GM23248 (cell line): Measurements from ENCODE around the gene KCND3. TPM values are rescaled to one million over a fixed set of nuclear protein-coding genes. Genes with fewer than 3 reads are reported as not detected.

Source experiments
- DNase-seq: peaks from one replicate; pipeline ENCODE4 v3.0.0-alpha.2; 2015
- H2AFZ ChIP-seq: fragments of 200-600 bp; sonication (generic); 2 replicates; pipeline ENCODE4 v1.6.1; 2016; ENCODE audit warnings: antibody characterized with exemption
- H3F3A ChIP-seq: fragments of 200-600 bp; sonication (generic); 2 replicates; pipeline ENCODE4 v1.6.1; 2016; ENCODE audit warnings: mild to moderate bottlenecking, antibody characterized with exemption, mixed run types; ENCODE audit not compliant: insufficient read depth
- H3K27ac ChIP-seq: fragments of 200-600 bp; sonication (generic); 2 replicates; pipeline ENCODE4 v1.5.1; 2016; ENCODE audit warnings: mild to moderate bottlenecking
- H3K27me3 ChIP-seq: fragments of 200-600 bp; sonication (generic); replicated peaks from 2 replicates; pipeline ENCODE4 v1.6.1; 2016; ENCODE audit warnings: mild to moderate bottlenecking; ENCODE audit not compliant: insufficient read depth
- H3K36me3 ChIP-seq: fragments of 200-600 bp; sonication (generic); 2 replicates; pipeline ENCODE4 v1.6.1; 2016; ENCODE audit warnings: low read depth, mild to moderate bottlenecking
- H3K4me1 ChIP-seq: fragments of 200-600 bp; sonication (generic); 2 replicates; pipeline ENCODE4 v1.6.1; 2016; ENCODE audit warnings: mild to moderate bottlenecking; ENCODE audit not compliant: insufficient read depth
- H3K4me2 ChIP-seq: fragments of 200-600 bp; sonication (generic); one replicate; pipeline ENCODE4 v1.6.1; 2016; ENCODE audit warnings: mild to moderate bottlenecking; ENCODE audit not compliant: unreplicated experiment
- H3K4me3 ChIP-seq: fragments of 200-600 bp; sonication (generic); 2 replicates; pipeline ENCODE4 v1.5.1; 2016; ENCODE audit warnings: mild to moderate bottlenecking
- H3K79me2 ChIP-seq: fragments of 200-600 bp; sonication (generic); 2 replicates; pipeline ENCODE4 v1.6.1; 2016; ENCODE audit warnings: mild to moderate bottlenecking; ENCODE audit not compliant: insufficient read depth
- H3K9ac ChIP-seq: fragments of 200-600 bp; sonication (generic); 2 replicates; pipeline ENCODE4 v1.6.1; 2016; ENCODE audit warnings: mild to moderate bottlenecking
- H3K9me2 ChIP-seq: fragments of 200-600 bp; sonication (generic); 2 replicates; pipeline ENCODE4 v1.6.1; 2016; ENCODE audit warnings: mixed run types, mild to moderate bottlenecking, moderate library complexity; ENCODE audit not compliant: insufficient read depth
- H3K9me3 ChIP-seq: fragments of 200-600 bp; sonication (generic); one replicate; pipeline ENCODE4 v1.6.1; 2017; ENCODE audit warnings: low read depth
- H4K20me1 ChIP-seq: fragments of 200-600 bp; sonication (generic); 2 replicates; pipeline ENCODE4 v1.6.0; 2016; ENCODE audit not compliant: insufficient read depth
- EZH2 ChIP-seq: fragments of 200-600 bp; sonication (generic); IDR thresholded peaks from 2 replicates; pipeline ENCODE4 v1.6.1; 2018; ENCODE audit warnings: antibody characterized with exemption, mild to moderate bottlenecking; ENCODE audit not compliant: insufficient read depth, poor library complexity, severe bottlenecking
- EZH2phosphoT487 ChIP-seq: fragments of 200-600 bp; sonication (generic); IDR thresholded peaks from 2 replicates; pipeline ENCODE4 v1.6.1; 2018; ENCODE audit warnings: antibody characterized with exemption, moderate library complexity, mild to moderate bottlenecking, low read depth; ENCODE audit not compliant: insufficient read depth
- WGBS, 2 experiments: methylation state at CpG; one replicate each; pipeline ENCODE4 v1.1.6; 2015 to 2017; ENCODE audit warnings: low lambda C conversion rate in 2 of 2, low coverage in 1 of 2; ENCODE audit errors: missing lambda C conversion rate in 2 of 2; 5-methylcytosine and 5-hydroxymethylcytosine counted together
- in situ Hi-C: fragments of 300-500 bp; cut with MboI; formaldehyde crosslinking; loops from 2 replicates; pipeline ENCODE4 v1.15.0; 2020
- polyA plus RNA-seq: library from polyadenylated mRNA; unstranded; fragments of >200 nt; fragmentation: Nextera tagmentation; extraction: Ambion mirVana; gene quantifications from 2 replicates; pipeline ENCODE4 v1.2.1, GENCODE V29; 2016
- total RNA-seq: library from RNA; depleted of rRNA; stranded (reverse); fragments of >200 nt; shearing (Covaris generic); gene quantifications from 2 replicates; pipeline ENCODE4 v1.2.3, GENCODE V29; 2014

Gene KCND3
- total and polyA plus RNA-seq, 2 experiments from 2014 or later, result 0.08 to 0.22 TPM

DNA sequence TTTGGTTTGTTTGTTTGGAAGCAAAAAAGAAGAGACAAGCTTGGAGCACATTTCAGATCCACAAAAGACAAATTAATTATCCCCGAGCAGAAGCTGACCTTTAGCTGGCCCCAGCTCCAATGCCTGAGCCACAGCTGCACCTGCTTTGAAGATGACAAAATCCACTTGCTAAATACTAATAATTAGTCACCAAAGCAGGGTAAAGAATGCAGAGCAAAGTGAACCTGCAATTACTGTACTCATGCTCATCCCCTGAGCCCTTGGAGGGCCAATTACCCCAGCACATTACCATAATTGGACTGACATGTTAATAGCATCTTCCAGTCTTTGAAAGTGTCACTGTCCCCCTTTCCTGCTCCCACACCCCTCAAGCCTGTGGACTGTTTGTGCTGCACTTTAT, 38.2 kb upstream of the KCND3 start:
- Histone ChIP-seq H3K9me2 (no peaks in the 10 kb centered on the region), H3K4me2 (no peak overlapping the region), H3K9ac (no peak overlapping the region)

DNA sequence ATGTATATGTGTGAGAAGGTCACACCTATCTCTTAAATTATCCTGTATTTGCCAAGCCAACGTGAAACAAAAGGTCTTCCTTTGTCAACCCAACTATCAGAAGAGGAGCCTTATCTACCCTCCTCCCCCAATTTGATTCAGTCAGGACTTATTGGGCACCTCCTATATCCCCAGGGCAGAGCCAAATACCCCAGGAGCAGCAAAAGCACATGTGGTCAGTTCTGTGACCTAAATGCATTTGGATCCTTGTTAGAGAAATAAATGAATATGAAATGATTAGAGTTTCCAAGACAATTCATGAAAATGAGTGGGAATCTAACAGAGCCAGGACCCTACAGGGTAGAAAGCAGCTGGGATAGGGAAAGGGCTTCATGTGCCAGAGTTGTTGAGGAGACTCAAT, 37.0 kb upstream of the KCND3 start:
- Histone ChIP-seq H3K4me2 (no peak overlapping the region), H3K9ac (no peak overlapping the region), H3K36me3 (no peaks in the 10 kb centered on the region), H3K9me3 (no peaks in the 10 kb centered on the region), H3K27ac (no peak overlapping the region), H3F3A (no peaks in the 10 kb centered on the region), H4K20me1 (no peaks in the 10 kb centered on the region), H3K4me3 (no peak overlapping the region), H2AFZ (no peak overlapping the region), H3K27me3 (no peaks in the 10 kb centered on the region), H3K79me2 (no peaks in the 10 kb centered on the region), H3K9me2 (no peaks in the 10 kb centered on the region), H3K4me1 (no peaks in the 10 kb centered on the region)
- TF ChIP-seq EZH2, result no peak
- no peak for TF ChIP-seq EZH2phosphoT487
- WGBS, 2 experiments, result 3 to 14% methylated on average over 1 of the region's 1 CpG
- no peak for DNase-seq
- in situ Hi-C loops, result no loop called here

More for the DNA sequence above, 38.2 kb upstream of the KCND3 start:
- 5 to 6% methylated on average over 1 of the region's 1 CpG for WGBS, 2 experiments
- Histone ChIP-seq H3K27me3 (no peaks in the 10 kb centered on the region), H3K27ac (no peak overlapping the region), H2AFZ (no peak overlapping the region), H3K4me1 (no peaks in the 10 kb centered on the region), H3K4me3 (no peak overlapping the region), H3F3A (no peaks in the 10 kb centered on the region), H3K9me3 (no peaks in the 10 kb centered on the region), H3K36me3 (no peaks in the 10 kb centered on the region), H4K20me1 (no peaks in the 10 kb centered on the region), H3K79me2 (no peaks in the 10 kb centered on the region)
- in situ Hi-C loops, result no loop called here
- TF ChIP-seq EZH2phosphoT487, result no peak
- DNase-seq, result no peak

DNA sequence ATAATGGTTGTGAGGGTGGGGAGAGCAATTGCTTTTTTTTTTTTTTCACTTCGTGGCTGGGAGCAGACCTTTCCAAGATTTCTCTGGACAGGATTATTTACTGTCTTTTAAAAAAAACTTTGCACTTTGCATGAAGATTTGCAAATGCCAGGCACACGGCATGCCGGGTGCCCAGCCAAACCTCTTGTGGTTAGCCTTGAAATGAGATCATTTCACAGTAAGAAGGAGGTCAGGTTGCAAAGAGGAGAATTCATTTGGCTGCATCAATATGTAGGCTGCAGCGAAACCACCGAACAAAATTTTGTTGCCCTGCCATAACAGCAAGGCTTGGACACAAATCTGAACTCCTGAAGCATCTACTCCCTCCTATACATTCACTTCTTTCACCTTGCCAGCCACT, 36.5 kb upstream of the KCND3 start:
- Histone ChIP-seq H4K20me1 (no peaks in the 10 kb centered on the region), H3K4me2 (no peak overlapping the region), H3K9ac (no peak overlapping the region), H3K9me3 (no peaks in the 10 kb centered on the region), H3K27ac (no peak overlapping the region), H3K4me3 (no peak overlapping the region), H2AFZ (no peak overlapping the region), H3K4me1 (no peaks in the 10 kb centered on the region), H3K9me2 (no peaks in the 10 kb centered on the region), H3K36me3 (no peaks in the 10 kb centered on the region), H3K27me3 (no peaks in the 10 kb centered on the region), H3K79me2 (no peaks in the 10 kb centered on the region), H3F3A (no peaks in the 10 kb centered on the region)
- TF ChIP-seq EZH2phosphoT487 (no peak), EZH2 (no peak)
- WGBS, 2 experiments, result 40 to 42% methylated on average over 5 of the region's 5 CpGs
- DNase-seq, result peak; percentile 7
- in situ Hi-C loops, result no loop called here

DNA sequence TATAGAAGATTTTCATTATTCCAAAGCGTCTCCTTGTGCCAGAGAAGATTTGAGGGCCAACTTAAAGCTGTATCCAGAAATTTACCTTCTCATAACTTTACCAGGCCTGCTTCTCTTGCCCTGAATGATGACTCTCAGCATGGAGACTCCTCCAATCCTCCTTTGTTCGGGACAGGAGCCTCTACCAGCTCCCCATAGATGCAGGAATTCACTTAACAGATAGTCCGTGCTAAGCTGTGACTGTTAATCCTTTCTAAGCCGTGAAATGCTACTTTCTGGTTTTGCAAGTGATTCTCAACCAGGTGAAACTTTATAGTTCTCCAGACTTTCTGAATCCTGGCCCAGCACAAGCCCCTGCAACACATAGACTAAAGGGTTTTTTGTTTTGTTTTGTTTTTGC, 31.8 kb upstream of the KCND3 start:
- Histone ChIP-seq H3K4me1 (no peaks in the 10 kb centered on the region), H4K20me1 (no peaks in the 10 kb centered on the region), H3K9me3 (no peaks in the 10 kb centered on the region), H3K4me2 (no peak overlapping the region), H3K4me3 (no peak overlapping the region), H3K27ac (no peak overlapping the region), H3K9me2 (no peaks in the 10 kb centered on the region), H3K36me3 (no peaks in the 10 kb centered on the region), H2AFZ (no peak overlapping the region), H3K79me2 (no peaks in the 10 kb centered on the region), H3K9ac (no peak overlapping the region), H3K27me3 (no peaks in the 10 kb centered on the region), H3F3A (no peaks in the 10 kb centered on the region)
- no peak for DNase-seq
- WGBS, 2 experiments, result 35 to 38% methylated on average over 4 of the region's 4 CpGs
- in situ Hi-C loops, result no loop called here
- TF ChIP-seq EZH2 (no peak), EZH2phosphoT487 (no peak)

DNA sequence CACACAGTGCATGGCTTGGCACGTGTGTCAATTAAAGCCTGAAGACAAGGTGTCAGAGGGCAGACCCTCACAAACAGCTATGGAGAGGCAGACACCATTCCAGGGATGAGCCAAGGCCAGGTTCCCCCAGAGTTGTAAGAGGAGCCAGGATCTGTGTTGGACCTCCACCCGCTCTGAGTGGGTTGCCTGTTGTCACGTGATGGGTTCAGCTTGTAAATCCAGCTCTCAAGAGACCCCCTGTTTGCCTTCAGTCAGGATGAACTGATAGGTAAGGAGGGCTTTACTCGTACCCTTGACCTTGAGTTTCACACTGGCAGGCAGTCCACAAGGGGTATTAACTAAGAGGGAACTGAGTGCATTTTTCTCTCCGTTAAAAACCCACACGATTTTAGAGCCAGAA, 27.7 kb upstream of the KCND3 start:
- no peak overlapping the region for H2AFZ ChIP-seq
- no peak overlapping the region for H3K4me3 ChIP-seq
- H3K36me3 ChIP-seq, result no peaks in the 10 kb centered on the region
- no peaks in the 10 kb centered on the region for H3K27me3 ChIP-seq
- no peaks in the 10 kb centered on the region for H3K9me2 ChIP-seq
- in situ Hi-C loops, result no loop called here
- no peaks in the 10 kb centered on the region for H4K20me1 ChIP-seq
- no peak overlapping the region for H3K4me2 ChIP-seq
- H3K9ac ChIP-seq, result no peak overlapping the region
- DNase-seq, result no peak
- H3K27ac ChIP-seq, result no peak overlapping the region
- WGBS, 2 experiments, result 28 to 30% methylated on average over 6 of the region's 6 CpGs
- H3K9me3 ChIP-seq, result no peaks in the 10 kb centered on the region
- H3F3A ChIP-seq, result no peaks in the 10 kb centered on the region
- no peaks in the 10 kb centered on the region for H3K79me2 ChIP-seq
- no peaks in the 10 kb centered on the region for H3K4me1 ChIP-seq
- no peak for TF ChIP-seq EZH2phosphoT487
- no peak for TF ChIP-seq EZH2
